Neural crest cell (in vitro differentiated cells): ENCODE measurements around the gene C13orf46. TPM values are rescaled to one million over a fixed set of nuclear protein-coding genes. Genes with fewer than 3 reads are reported as not detected.

Experiments used
- DNase-seq: peaks from one replicate; pipeline ENCODE4 v3.0.0; 2021; ENCODE audit warnings: low read depth, mixed read lengths, low spot score
- H3K27ac Mint-ChIP-seq: one replicate; pipeline ENCODE4 v1.8.0; 2021; ENCODE audit warnings: mild to moderate bottlenecking, mixed read lengths; ENCODE audit not compliant: unreplicated experiment
- H3K27me3 Mint-ChIP-seq: 2 replicates; pipeline ENCODE4 v1.8.0; 2021; ENCODE audit warnings: low read depth, mild to moderate bottlenecking, mixed read lengths
- H3K36me3 Mint-ChIP-seq: 2 replicates; pipeline ENCODE4 v1.8.0; 2021; ENCODE audit warnings: low read depth, mild to moderate bottlenecking, mixed read lengths
- H3K4me1 Mint-ChIP-seq: 2 replicates; pipeline ENCODE4 v1.8.0; 2021; ENCODE audit warnings: mixed read lengths
- H3K4me3 Mint-ChIP-seq: one replicate; pipeline ENCODE4 v1.8.0; 2021; ENCODE audit warnings: mild to moderate bottlenecking, mixed read lengths
- H3K9me3 Mint-ChIP-seq: 2 replicates; pipeline ENCODE4 v1.8.0; 2021; ENCODE audit warnings: mixed read lengths
- total RNA-seq: library from RNA; stranded (reverse); gene quantifications from 2 replicates; pipeline ENCODE4 v1.2.1, GENCODE V29; 2021
- TF ChIP-seq, protein P1 (sequence below): fragments of 200-600 bp; sonication (generic); conservative IDR thresholded peaks from 2 replicates; pipeline ENCODE4 v1.5.0; 2021; ENCODE audit warnings: antibody characterized with exemption, mild to moderate bottlenecking

C13orf46 gene
- total RNA-seq, 1 donor from 2014 or later: 1.9 TPM

GRCh38 chr13:113950451-113951245 is 23.2 kb downstream of the C13orf46 start:
- DNase-seq: no peak
- TF ChIP-seq, protein P1, sequence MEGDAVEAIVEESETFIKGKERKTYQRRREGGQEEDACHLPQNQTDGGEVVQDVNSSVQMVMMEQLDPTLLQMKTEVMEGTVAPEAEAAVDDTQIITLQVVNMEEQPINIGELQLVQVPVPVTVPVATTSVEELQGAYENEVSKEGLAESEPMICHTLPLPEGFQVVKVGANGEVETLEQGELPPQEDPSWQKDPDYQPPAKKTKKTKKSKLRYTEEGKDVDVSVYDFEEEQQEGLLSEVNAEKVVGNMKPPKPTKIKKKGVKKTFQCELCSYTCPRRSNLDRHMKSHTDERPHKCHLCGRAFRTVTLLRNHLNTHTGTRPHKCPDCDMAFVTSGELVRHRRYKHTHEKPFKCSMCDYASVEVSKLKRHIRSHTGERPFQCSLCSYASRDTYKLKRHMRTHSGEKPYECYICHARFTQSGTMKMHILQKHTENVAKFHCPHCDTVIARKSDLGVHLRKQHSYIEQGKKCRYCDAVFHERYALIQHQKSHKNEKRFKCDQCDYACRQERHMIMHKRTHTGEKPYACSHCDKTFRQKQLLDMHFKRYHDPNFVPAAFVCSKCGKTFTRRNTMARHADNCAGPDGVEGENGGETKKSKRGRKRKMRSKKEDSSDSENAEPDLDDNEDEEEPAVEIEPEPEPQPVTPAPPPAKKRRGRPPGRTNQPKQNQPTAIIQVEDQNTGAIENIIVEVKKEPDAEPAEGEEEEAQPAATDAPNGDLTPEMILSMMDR: no peak
- Mint-ChIP-seq H3K36me3 (peaks cover 7% of the 10 kb centered on the region), H3K27me3 (no peaks in the 10 kb centered on the region), H3K27ac (no peak overlapping the region), H3K4me1 (no peaks in the 10 kb centered on the region), H3K9me3 (no peaks in the 10 kb centered on the region), H3K4me3 (no peak overlapping the region)

GRCh38 chr13:113949546-113949945 is 24.3 kb downstream of the C13orf46 start:
- H3K4me3 Mint-ChIP-seq: no peak overlapping the region
- H3K4me1 Mint-ChIP-seq: no peaks in the 10 kb centered on the region
- no peak overlapping the region for H3K27ac Mint-ChIP-seq
- DNase-seq: no peak
- TF ChIP-seq, protein P1: no peak
- no peaks in the 10 kb centered on the region for H3K9me3 Mint-ChIP-seq
- peaks cover under 1% of the 10 kb centered on the region for H3K36me3 Mint-ChIP-seq
- no peaks in the 10 kb centered on the region for H3K27me3 Mint-ChIP-seq

- peaks cover 2% of the 10 kb centered on the region for H3K4me1 Mint-ChIP-seq
- no peaks in the 10 kb centered on the region for H3K9me3 Mint-ChIP-seq
- no peak for DNase-seq
- H3K27me3 Mint-ChIP-seq: no peaks in the 10 kb centered on the region
- H3K36me3 Mint-ChIP-seq: no peaks in the 10 kb centered on the region
- peak overlapping the region; percentile 62 for H3K27ac Mint-ChIP-seq
- TF ChIP-seq, protein P1: no peak
- no peak overlapping the region for H3K4me3 Mint-ChIP-seq
Measured at GRCh38 chr13:113948034-113948742, 25.7 kb downstream of the C13orf46 start.

DNA sequence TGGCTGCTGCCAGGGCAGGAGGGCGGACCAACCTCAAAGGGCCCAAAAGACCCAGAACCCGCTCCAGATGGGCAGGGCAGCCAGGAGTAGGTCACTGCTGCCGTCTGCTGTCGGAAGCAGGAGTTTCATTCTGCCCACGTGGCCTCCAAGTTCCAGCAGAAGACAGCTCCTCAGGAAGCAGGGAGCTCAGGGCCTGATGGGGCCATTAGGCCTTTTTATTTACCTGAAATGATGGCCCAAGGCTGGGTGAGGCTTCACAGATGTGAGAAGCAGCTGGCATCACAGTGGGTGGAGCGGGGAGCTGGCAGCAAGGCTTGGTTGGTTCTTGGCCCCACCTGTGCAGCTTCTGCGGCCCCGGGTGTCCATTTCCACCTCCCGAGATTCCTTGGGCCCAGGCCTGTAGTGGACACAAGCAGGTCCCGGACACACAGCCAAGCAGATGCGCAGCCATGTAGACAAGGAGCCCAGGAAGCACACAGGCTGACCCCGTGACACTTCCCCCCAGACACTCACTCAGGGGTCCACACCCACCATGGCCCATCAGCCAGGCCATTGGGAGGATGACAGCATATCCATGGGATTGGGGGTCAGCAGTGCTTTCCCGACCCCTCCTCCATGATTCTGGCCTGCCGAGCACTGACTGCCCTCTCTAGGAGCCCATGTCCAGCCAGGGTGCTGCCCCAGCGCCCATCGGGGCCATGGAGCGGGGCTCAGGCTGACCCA is 26.4 kb downstream of the C13orf46 start:
- Mint-ChIP-seq H3K27ac (no peak overlapping the region), H3K9me3 (no peaks in the 10 kb centered on the region), H3K27me3 (no peaks in the 10 kb centered on the region), H3K4me1 (peaks cover 5% of the 10 kb centered on the region), H3K36me3 (no peaks in the 10 kb centered on the region), H3K4me3 (no peak overlapping the region)
- TF ChIP-seq, protein P1: peak; percentile 32
- no peak for DNase-seq

GRCh38 chr13:113946409-113947181 is 27.3 kb downstream of the C13orf46 start:
- TF ChIP-seq, protein P1: no peak
- Mint-ChIP-seq H3K4me1 (peaks cover 5% of the 10 kb centered on the region), H3K4me3 (no peak overlapping the region), H3K27me3 (no peaks in the 10 kb centered on the region), H3K9me3 (no peaks in the 10 kb centered on the region), H3K27ac (no peak overlapping the region), H3K36me3 (no peaks in the 10 kb centered on the region)
- no peak for DNase-seq
